OCI-LY1 (cell line): Measurements from ENCODE around the gene ZNF155.

ENCODE experiments used
- H2AFZ ChIP-seq: fragments of 200-600 bp; sonication (generic), shearing (Covaris generic); 2 replicates; pipeline ENCODE4 v1.6.0; 2014; ENCODE audit warnings: antibody characterized with exemption, mild to moderate bottlenecking, low read length
- H3F3A ChIP-seq: fragments of 200-600 bp; sonication (generic), shearing (Covaris generic); 2 replicates; pipeline ENCODE4 v1.6.0; 2014; ENCODE audit warnings: mild to moderate bottlenecking, antibody characterized with exemption, low read length, moderate library complexity; ENCODE audit not compliant: insufficient read depth
- H3K27ac ChIP-seq: fragments of 200-600 bp; sonication (generic); 2 replicates; pipeline ENCODE4 v1.5.1; 2014; ENCODE audit warnings: low read length, mixed run types, mild to moderate bottlenecking, low read depth; ENCODE audit not compliant: poor library complexity, severe bottlenecking
- H3K27me3 ChIP-seq: fragments of 200-600 bp; sonication (generic); 2 replicates; pipeline ENCODE4 v1.6.0; 2014; ENCODE audit warnings: antibody characterized with exemption, mild to moderate bottlenecking, low read length, moderate library complexity; ENCODE audit not compliant: insufficient read depth
- H3K36me3 ChIP-seq: fragments of 200-600 bp; sonication (generic); 2 replicates; pipeline ENCODE4 v1.6.1; 2014; ENCODE audit warnings: mild to moderate bottlenecking, antibody characterized with exemption, low read length, moderate library complexity, mixed read lengths; ENCODE audit not compliant: insufficient read depth
- H3K4me1 ChIP-seq: fragments of 200-600 bp; sonication (generic); 2 replicates; pipeline ENCODE4 v1.5.1; 2014; ENCODE audit warnings: mild to moderate bottlenecking, low read length, moderate library complexity; ENCODE audit not compliant: insufficient read depth, severe bottlenecking
- H3K4me2 ChIP-seq: fragments of 200-600 bp; sonication (generic), shearing (Covaris generic); 2 replicates; pipeline ENCODE4 v1.6.1; 2014; ENCODE audit warnings: low read length
- H3K4me3 ChIP-seq: fragments of 200-600 bp; sonication (generic); 2 replicates; pipeline ENCODE4 v1.5.1; 2014; ENCODE audit warnings: low read length, low read depth, mild to moderate bottlenecking, mixed read lengths; ENCODE audit not compliant: poor library complexity, severe bottlenecking
- H3K79me2 ChIP-seq: fragments of 200-600 bp; shearing (Covaris generic); 2 replicates; pipeline ENCODE4 v1.6.1; 2016; ENCODE audit warnings: mixed run types, low read length, mixed read lengths; ENCODE audit not compliant: insufficient read depth
- H3K9ac ChIP-seq: fragments of 200-600 bp; sonication (generic), shearing (Covaris generic); 2 replicates; pipeline ENCODE4 v1.6.1; 2014; ENCODE audit warnings: mild to moderate bottlenecking, low read length, mixed read lengths
- H3K9me2 ChIP-seq: fragments of 200-600 bp; sonication (generic), shearing (Covaris generic); 2 replicates; pipeline ENCODE4 v1.6.1; 2014; ENCODE audit warnings: low read depth, mild to moderate bottlenecking, low read length, mixed read lengths
- H3K9me3 ChIP-seq: fragments of 200-600 bp; shearing (Covaris generic); 2 replicates; pipeline ENCODE4 v1.6.1; 2014; ENCODE audit warnings: low read length, mixed read lengths
- H4K20me1 ChIP-seq: fragments of 200-600 bp; sonication (generic), shearing (Covaris generic); 2 replicates; pipeline ENCODE4 v1.6.0; 2016; ENCODE audit warnings: mild to moderate bottlenecking, low read length; ENCODE audit not compliant: insufficient read depth
- EZH2 ChIP-seq: fragments of 200-600 bp; sonication (generic), shearing (Covaris generic); IDR thresholded peaks from 2 replicates; pipeline ENCODE4 v1.8.0; 2017; ENCODE audit warnings: borderline replicate concordance, mixed run types, mild to moderate bottlenecking, antibody characterized with exemption, low read length, moderate library complexity, mixed read lengths
- TF ChIP-seq, protein P1 (sequence below): fragments of 200-600 bp; sonication (generic), shearing (Covaris generic); IDR thresholded peaks from 2 replicates; pipeline ENCODE4 v1.5.1; 2017; ENCODE audit warnings: mild to moderate bottlenecking, antibody characterized with exemption, low read length, moderate library complexity, mixed read lengths

The ZNF155 gene

DNA sequence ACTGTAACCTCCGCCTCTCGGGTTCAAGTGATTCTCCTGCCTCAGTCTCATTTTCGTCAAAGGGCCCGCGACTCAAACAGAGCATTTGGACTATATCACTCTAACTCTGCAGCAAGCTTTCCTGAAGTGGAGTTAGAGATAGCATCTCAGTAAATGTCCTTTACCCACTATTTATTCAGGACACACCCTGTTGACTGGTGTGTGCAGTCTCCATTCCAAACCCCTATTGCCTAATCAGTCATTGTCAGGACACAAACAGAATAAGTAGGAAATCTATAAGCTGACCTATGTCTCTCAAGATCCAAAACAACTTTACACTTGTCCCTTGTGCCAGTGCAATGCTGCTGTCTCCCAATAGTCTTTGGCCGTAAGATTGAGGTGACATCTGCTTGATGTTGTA lies 42.6 kb downstream of the ZNF155 start:
- H2AFZ ChIP-seq, result no peak overlapping the region
- H3K27ac ChIP-seq, result no peak overlapping the region
- no peaks in the 10 kb centered on the region for H3K9me2 ChIP-seq
- TF ChIP-seq EZH2, result no peak
- TF ChIP-seq, protein P1, sequence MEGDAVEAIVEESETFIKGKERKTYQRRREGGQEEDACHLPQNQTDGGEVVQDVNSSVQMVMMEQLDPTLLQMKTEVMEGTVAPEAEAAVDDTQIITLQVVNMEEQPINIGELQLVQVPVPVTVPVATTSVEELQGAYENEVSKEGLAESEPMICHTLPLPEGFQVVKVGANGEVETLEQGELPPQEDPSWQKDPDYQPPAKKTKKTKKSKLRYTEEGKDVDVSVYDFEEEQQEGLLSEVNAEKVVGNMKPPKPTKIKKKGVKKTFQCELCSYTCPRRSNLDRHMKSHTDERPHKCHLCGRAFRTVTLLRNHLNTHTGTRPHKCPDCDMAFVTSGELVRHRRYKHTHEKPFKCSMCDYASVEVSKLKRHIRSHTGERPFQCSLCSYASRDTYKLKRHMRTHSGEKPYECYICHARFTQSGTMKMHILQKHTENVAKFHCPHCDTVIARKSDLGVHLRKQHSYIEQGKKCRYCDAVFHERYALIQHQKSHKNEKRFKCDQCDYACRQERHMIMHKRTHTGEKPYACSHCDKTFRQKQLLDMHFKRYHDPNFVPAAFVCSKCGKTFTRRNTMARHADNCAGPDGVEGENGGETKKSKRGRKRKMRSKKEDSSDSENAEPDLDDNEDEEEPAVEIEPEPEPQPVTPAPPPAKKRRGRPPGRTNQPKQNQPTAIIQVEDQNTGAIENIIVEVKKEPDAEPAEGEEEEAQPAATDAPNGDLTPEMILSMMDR, result no peak
- H3K9ac ChIP-seq, result no peak overlapping the region
- no peaks in the 10 kb centered on the region for H4K20me1 ChIP-seq
- no peak overlapping the region for H3K4me2 ChIP-seq
- no peaks in the 10 kb centered on the region for H3F3A ChIP-seq
- peaks cover 14% of the 10 kb centered on the region for H3K9me3 ChIP-seq
- no peaks in the 10 kb centered on the region for H3K79me2 ChIP-seq
- H3K36me3 ChIP-seq, result peaks cover 26% of the 10 kb centered on the region
- H3K4me1 ChIP-seq, result peaks cover 12% of the 10 kb centered on the region
- no peak overlapping the region for H3K4me3 ChIP-seq
- no peaks in the 10 kb centered on the region for H3K27me3 ChIP-seq

DNA sequence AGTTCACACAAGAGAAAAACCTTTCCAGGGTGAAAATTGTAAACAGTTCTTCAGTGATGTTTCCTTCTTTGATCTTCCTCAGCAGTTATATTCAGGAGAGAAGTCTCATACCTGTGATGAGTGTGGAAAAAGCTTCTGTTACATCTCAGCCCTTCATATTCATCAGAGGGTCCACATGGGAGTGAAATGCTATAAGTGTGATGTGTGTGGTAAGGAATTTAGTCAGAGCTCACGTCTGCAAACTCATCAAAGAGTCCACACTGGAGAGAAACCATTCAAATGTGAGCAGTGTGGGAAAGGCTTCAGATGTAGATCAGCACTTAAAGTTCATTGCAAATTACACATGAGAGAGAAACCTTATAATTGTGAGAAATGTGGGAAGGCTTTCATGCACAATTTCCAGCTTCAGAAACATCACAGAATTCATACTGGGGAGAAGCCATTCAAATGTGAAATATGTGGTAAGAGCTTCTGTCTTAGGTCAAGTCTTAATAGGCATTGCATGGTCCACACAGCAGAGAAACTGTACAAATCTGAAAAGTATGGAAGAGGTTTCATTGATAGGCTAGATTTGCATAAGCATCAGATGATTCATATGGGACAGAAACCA lies 48.1 kb downstream of the ZNF155 start:
- no peak overlapping the region for H3K4me3 ChIP-seq
- TF ChIP-seq, protein P1, result no peak
- TF ChIP-seq EZH2, result no peak
- H3K36me3 ChIP-seq, result peaks cover 36% of the 10 kb centered on the region
- no peaks in the 10 kb centered on the region for H3K79me2 ChIP-seq
- H3K9ac ChIP-seq, result no peak overlapping the region
- H3K9me2 ChIP-seq, result no peaks in the 10 kb centered on the region
- peaks cover 14% of the 10 kb centered on the region for H3K9me3 ChIP-seq
- H3K27ac ChIP-seq, result no peak overlapping the region
- no peaks in the 10 kb centered on the region for H3F3A ChIP-seq
- no peaks in the 10 kb centered on the region for H4K20me1 ChIP-seq
- no peaks in the 10 kb centered on the region for H3K27me3 ChIP-seq
- no peak overlapping the region for H2AFZ ChIP-seq
- H3K4me2 ChIP-seq, result no peak overlapping the region
- no peaks in the 10 kb centered on the region for H3K4me1 ChIP-seq

DNA sequence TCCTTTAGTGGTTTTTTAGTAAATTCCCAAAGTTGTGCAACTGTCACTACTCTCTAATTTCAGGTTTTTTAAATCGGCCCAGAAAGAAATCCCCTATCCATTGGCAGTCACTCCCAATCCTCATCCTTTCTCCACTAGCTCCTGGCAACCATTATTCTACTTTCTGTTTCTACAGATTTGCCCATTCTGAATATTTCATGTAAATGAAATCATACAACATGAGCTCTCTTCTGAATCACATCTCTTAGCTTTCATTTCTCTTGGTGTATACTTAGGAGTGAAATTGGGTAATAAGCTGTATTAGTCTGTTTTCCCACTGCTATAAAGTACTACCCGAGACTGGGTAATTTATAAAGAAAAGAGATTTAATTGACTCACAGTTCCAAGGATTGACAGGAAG lies 58.2 kb downstream of the ZNF155 start:
- Histone ChIP-seq H3K79me2 (no peaks in the 10 kb centered on the region), H2AFZ (no peak overlapping the region), H3K36me3 (no peaks in the 10 kb centered on the region), H3K9ac (no peak overlapping the region), H3K4me2 (no peak overlapping the region), H4K20me1 (no peaks in the 10 kb centered on the region), H3K27me3 (no peaks in the 10 kb centered on the region), H3K4me3 (no peak overlapping the region), H3F3A (no peaks in the 10 kb centered on the region), H3K9me2 (no peaks in the 10 kb centered on the region), H3K27ac (no peak overlapping the region), H3K4me1 (no peaks in the 10 kb centered on the region), H3K9me3 (no peaks in the 10 kb centered on the region)
- TF ChIP-seq, protein P1, result no peak
- TF ChIP-seq EZH2, result no peak
